ENCODE results near the gene C2CD2. TPM values are rescaled to one million over a fixed set of nuclear protein-coding genes. Genes with fewer than 3 reads are reported as not detected.

C2CD2 gene
- total RNA-seq, 2 experiments from 2014 or later: 8.2 to 8.8 TPM

GRCh38 chr21:41848533-41848932, 105.3 kb downstream of the C2CD2 start:
- Mint-ChIP-seq H3K4me1 (ENCODE audit: low read depth) (no peaks in the 10 kb centered on the region), H3K27ac (no peak overlapping the region), H3K9me3 (no peaks in the 10 kb centered on the region), H3K27me3 (no peaks in the 10 kb centered on the region), H3K36me3 (ENCODE audit: low read depth) (peaks cover 71% of the 10 kb centered on the region), H3K4me3 (no peak overlapping the region)
- POLR2A ChIA-PET: no interaction called here
- intact Hi-C loops (cut with DNase I, micrococcal nuclease): no loop called here
- DNase-seq: no peak
- Histone ChIP-seq H3K36me3 (ENCODE audit: insufficient read depth, low read length) (peaks cover 35% of the 10 kb centered on the region), H3K9me3 (ENCODE audit: control insufficient read depth in 1 of 2, insufficient read depth in 1 of 2, low read length in 2 of 2) (no peaks in the 10 kb centered on the region), H3K4me1 (ENCODE audit: insufficient read depth, low read length) (no peaks in the 10 kb centered on the region), H3K27me3 (ENCODE audit: control insufficient read depth in 1 of 2, insufficient read depth in 2 of 2, low read length in 2 of 2) (no peaks in the 10 kb centered on the region), H3K27ac (ENCODE audit: low read depth in 1 of 2, low read length in 2 of 2) (no peak overlapping the region), H3K4me3 (ENCODE audit: low read length) (no peak overlapping the region)
- CTCF ChIA-PET: no interaction called here
- no peak for TF ChIP-seq CTCF (IDR thresholded peaks at IDR 0.05)
- no peak for ATAC-seq (ENCODE audit: poor library complexity)

- H3K9me3 Mint-ChIP-seq: no peaks in the 10 kb centered on the region
- intact Hi-C loops (cut with DNase I, micrococcal nuclease): no loop called here
- no peaks in the 10 kb centered on the region for H3K27me3 ChIP-seq (ENCODE audit: control insufficient read depth in 1 of 2, insufficient read depth in 2 of 2, low read length in 2 of 2)
- H3K4me3 ChIP-seq (ENCODE audit: low read length): no peak overlapping the region
- H3K27ac ChIP-seq (ENCODE audit: low read depth in 1 of 2, low read length in 2 of 2): no peak overlapping the region
- DNase-seq: no peak
- POLR2A ChIA-PET: no interaction called here
- H3K4me1 ChIP-seq (ENCODE audit: insufficient read depth, low read length): no peaks in the 10 kb centered on the region
- ATAC-seq (ENCODE audit: poor library complexity): no peak
- no peak for TF ChIP-seq CTCF (IDR thresholded peaks at IDR 0.05)
- peaks cover 67% of the 10 kb centered on the region for H3K36me3 Mint-ChIP-seq (ENCODE audit: low read depth)
- H3K27me3 Mint-ChIP-seq: no peaks in the 10 kb centered on the region
- no peak overlapping the region for H3K27ac Mint-ChIP-seq
- peaks cover 31% of the 10 kb centered on the region for H3K36me3 ChIP-seq (ENCODE audit: insufficient read depth, low read length)
- H3K9me3 ChIP-seq (ENCODE audit: control insufficient read depth in 1 of 2, insufficient read depth in 1 of 2, low read length in 2 of 2): no peaks in the 10 kb centered on the region
- H3K4me3 Mint-ChIP-seq: no peak overlapping the region
- no peaks in the 10 kb centered on the region for H3K4me1 Mint-ChIP-seq (ENCODE audit: low read depth)
- CTCF ChIA-PET: no interaction called here
Measured at GRCh38 chr21:41847066-41847804, 106.6 kb downstream of the C2CD2 start.

DNA sequence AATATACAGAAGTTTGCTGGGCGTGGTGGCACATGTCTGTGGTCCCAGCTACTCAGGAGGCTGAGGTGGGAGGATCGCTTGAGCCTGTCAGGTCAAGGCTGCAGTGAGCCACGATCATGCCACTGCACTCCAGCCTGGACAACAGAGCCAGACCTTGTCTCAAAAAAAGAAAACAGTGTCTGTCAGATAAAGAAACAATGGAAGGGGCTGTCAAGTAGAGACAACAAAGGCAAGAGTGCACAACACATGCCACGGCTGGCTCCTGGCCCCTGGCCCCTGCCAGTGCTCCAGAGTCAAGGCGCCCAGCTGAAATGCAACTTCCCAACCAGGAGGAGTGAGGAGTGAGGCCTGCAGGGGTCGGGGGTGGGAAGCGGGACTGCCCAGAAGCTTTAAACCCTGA, 107.3 kb downstream of the C2CD2 start:
- Mint-ChIP-seq H3K9me3 (no peaks in the 10 kb centered on the region), H3K4me3 (no peak overlapping the region), H3K36me3 (ENCODE audit: low read depth) (peaks cover 67% of the 10 kb centered on the region), H3K27ac (no peak overlapping the region), H3K27me3 (no peaks in the 10 kb centered on the region), H3K4me1 (ENCODE audit: low read depth) (no peaks in the 10 kb centered on the region)
- Histone ChIP-seq H3K27ac (ENCODE audit: low read depth in 1 of 2, low read length in 2 of 2) (no peak overlapping the region), H3K4me3 (ENCODE audit: low read length) (no peak overlapping the region), H3K36me3 (ENCODE audit: insufficient read depth, low read length) (peaks cover 31% of the 10 kb centered on the region), H3K4me1 (ENCODE audit: insufficient read depth, low read length) (no peaks in the 10 kb centered on the region), H3K27me3 (ENCODE audit: control insufficient read depth in 1 of 2, insufficient read depth in 2 of 2, low read length in 2 of 2) (no peaks in the 10 kb centered on the region), H3K9me3 (ENCODE audit: control insufficient read depth in 1 of 2, insufficient read depth in 1 of 2, low read length in 2 of 2) (no peaks in the 10 kb centered on the region)
- POLR2A ChIA-PET: no interaction called here
- intact Hi-C loops (cut with DNase I, micrococcal nuclease): no loop called here
- CTCF ChIA-PET: no interaction called here
- ATAC-seq (ENCODE audit: poor library complexity) (no peak), DNase-seq (no peak)
- TF ChIP-seq CTCF (IDR thresholded peaks at IDR 0.05): no peak
